HepG2 (cell line): ENCODE data around the gene DPYD. TPM values are rescaled to one million over a fixed set of nuclear protein-coding genes. Genes with fewer than 3 reads are reported as not detected.
A peak's percentile ranks its signal among the peaks of the same experiment; 100 is the strongest.

Experiments
- ATF6 ChIP-seq: sonication (generic); formaldehyde crosslinking; conservative IDR thresholded peaks from 2 replicates; pipeline ENCODE4 v1.4.0; 2020; ENCODE audit warnings: missing genetic modification reagents
- MAZ ChIP-seq, 2 experiments: sonication (generic) in 1 of 2; formaldehyde crosslinking in 1 of 2; IDR thresholded peaks; 2 replicates each; pipeline versions ENCODE4 v1.5.0 to v1.6.1; 2012 to 2020; ENCODE audit warnings: low read depth in 2 of 2, mild to moderate bottlenecking in 2 of 2, borderline replicate concordance in 1 of 2, improper control_type of control experiment in 1 of 2, low read length in 1 of 2, missing genetic modification reagents in 1 of 2, moderate library complexity in 1 of 2
- MED13 ChIP-seq: sonication (generic); formaldehyde crosslinking; IDR thresholded peaks from 2 replicates; pipeline ENCODE4 v1.5.0; 2020; ENCODE audit warnings: missing genetic modification reagents
- MXD1 ChIP-seq: sonication (generic); formaldehyde crosslinking; IDR thresholded peaks from 2 replicates; pipeline ENCODE4 v1.4.0; 2020; ENCODE audit warnings: mild to moderate bottlenecking, missing genetic modification reagents
- PATZ1 ChIP-seq: sonication (generic); formaldehyde crosslinking; IDR thresholded peaks from 2 replicates; pipeline ENCODE4 v1.4.0; 2020; ENCODE audit warnings: missing genetic modification reagents
- PLSCR1 ChIP-seq: sonication (generic); formaldehyde crosslinking; IDR thresholded peaks from 2 replicates; pipeline ENCODE4 v1.5.0; 2020; ENCODE audit warnings: missing genetic modification reagents, mild to moderate bottlenecking, borderline replicate concordance
- PRDM10 ChIP-seq: sonication (generic); formaldehyde crosslinking; IDR thresholded peaks from 2 replicates; pipeline ENCODE4 v1.4.0; 2020; ENCODE audit warnings: low read depth, missing genetic modification reagents
- PRDM15 ChIP-seq: sonication (generic); formaldehyde crosslinking; IDR thresholded peaks from 2 replicates; pipeline ENCODE4 v1.4.0; 2020; ENCODE audit warnings: missing genetic modification reagents
- SALL1 ChIP-seq: sonication (generic); formaldehyde crosslinking; IDR thresholded peaks from 2 replicates; pipeline ENCODE4 v1.8.0; 2022; ENCODE audit warnings: mild to moderate bottlenecking, missing genetic modification reagents
- SMAD1 ChIP-seq: sonication (generic); formaldehyde crosslinking; IDR thresholded peaks from 2 replicates; pipeline ENCODE4 v1.4.0; 2020; ENCODE audit warnings: missing genetic modification reagents, low read depth, mild to moderate bottlenecking, borderline replicate concordance
- TGIF2 ChIP-seq: IDR thresholded peaks from 2 replicates; pipeline ENCODE4 v1.6.1; 2016; ENCODE audit warnings: control low read depth, missing compliant biosample characterization
- ZFP1 ChIP-seq: IDR thresholded peaks from 2 replicates; pipeline ENCODE4 v1.6.1; 2016
- ZNF660 ChIP-seq: sonication (generic); formaldehyde crosslinking; IDR thresholded peaks from 2 replicates; pipeline ENCODE4 v1.5.1; 2020; ENCODE audit warnings: mild to moderate bottlenecking, low read depth, missing genetic modification reagents, borderline replicate concordance
- ZSCAN12 ChIP-seq: sonication (generic); formaldehyde crosslinking; IDR thresholded peaks from 2 replicates; pipeline ENCODE4 v1.9.0; 2021; ENCODE audit warnings: mild to moderate bottlenecking, missing genetic modification reagents
- polyA plus RNA-seq, 8 experiments: library from polyadenylated mRNA; depleted of rRNA in 3 of 8; stranded (reverse) in 7 of 8; unstranded in 1 of 8; fragments of >200 nt; fragmentation: Illumina TruSeq in 4 of 8; extraction: Trizol in 4 of 8; gene quantifications; 2 replicates each; pipeline versions ENCODE4 v1.2.1 to v1.2.3, GENCODE V29; 2011 to 2016; ENCODE audit warnings: low read depth in 4 of 8, missing spikeins in 1 of 8, mixed read lengths in 1 of 8; ENCODE audit not compliant: insufficient read depth in 1 of 8
- total RNA-seq, 5 experiments: library from RNA; depleted of rRNA; stranded (reverse); fragments of >200 nt; fragmentation: Illumina TruSeq; extraction: Trizol; gene quantifications; 2 replicates each; pipeline ENCODE4 v1.2.3, GENCODE V29; 2016; ENCODE audit warnings: low read depth in 1 of 5

Gene DPYD
- total and polyA plus RNA-seq, 2 of the 13 experiments (the other 11 are each of a cell fraction or from before 2014, with no cell fraction given): 1.3 to 3.4 TPM

- TF ChIP-seq TGIF2 (CRISPR knock-in tag) (0 out of 2 replicates have a peak, but pooled peaks have one; percentile 18), PATZ1 (CRISPR knock-in tag) (peak; percentile 57; the same call in 1 of the 2 replicates), PLSCR1 (CRISPR knock-in tag) (no peak), PRDM10 (CRISPR knock-in tag) (0 out of 2 replicates have a peak, but pooled peaks have one; percentile 11), ZFP1 (CRISPR knock-in tag) (no peak), ZSCAN12 (CRISPR knock-in tag) (no peak), ZNF660 (CRISPR knock-in tag) (no peak), MAZ (IDR thresholded peaks at IDR 0.05; ENCODE audit: borderline replicate concordance, low read depth, low read length) (peak; percentile 28; the same call in 1 of the 2 replicates), MAZ (CRISPR knock-in tag; IDR thresholded peaks at IDR 0.05; ENCODE audit: low read depth) (no peak), SMAD1 (CRISPR knock-in tag) (no peak), SALL1 (CRISPR knock-in tag) (peak; percentile 57; the same call in 1 of the 2 replicates), PRDM15 (CRISPR knock-in tag) (no peak), ATF6 (no peak), MXD1 (peak; percentile 50; the same call in 1 of the 2 replicates), MED13 (CRISPR knock-in tag) (no peak)
Measured at GRCh38 chr1:97920832-97921571, at the start of gene DPYD (continued).
